ENCODE measurements around the gene NDUFA1. TPM values are rescaled to one million over a fixed set of nuclear protein-coding genes. Genes with fewer than 3 reads are reported as not detected.
A peak's percentile ranks its signal among the peaks of the same experiment; 100 is the strongest.
"Not testable (repeated sequence)": the region's sequence is repeated elsewhere in the genome, so short reads cannot be mapped to it uniquely, and the experiment has no call there.

Gene NDUFA1
- 82.6 and 84.4 TPM in 2 replicates for total RNA-seq

DNA sequence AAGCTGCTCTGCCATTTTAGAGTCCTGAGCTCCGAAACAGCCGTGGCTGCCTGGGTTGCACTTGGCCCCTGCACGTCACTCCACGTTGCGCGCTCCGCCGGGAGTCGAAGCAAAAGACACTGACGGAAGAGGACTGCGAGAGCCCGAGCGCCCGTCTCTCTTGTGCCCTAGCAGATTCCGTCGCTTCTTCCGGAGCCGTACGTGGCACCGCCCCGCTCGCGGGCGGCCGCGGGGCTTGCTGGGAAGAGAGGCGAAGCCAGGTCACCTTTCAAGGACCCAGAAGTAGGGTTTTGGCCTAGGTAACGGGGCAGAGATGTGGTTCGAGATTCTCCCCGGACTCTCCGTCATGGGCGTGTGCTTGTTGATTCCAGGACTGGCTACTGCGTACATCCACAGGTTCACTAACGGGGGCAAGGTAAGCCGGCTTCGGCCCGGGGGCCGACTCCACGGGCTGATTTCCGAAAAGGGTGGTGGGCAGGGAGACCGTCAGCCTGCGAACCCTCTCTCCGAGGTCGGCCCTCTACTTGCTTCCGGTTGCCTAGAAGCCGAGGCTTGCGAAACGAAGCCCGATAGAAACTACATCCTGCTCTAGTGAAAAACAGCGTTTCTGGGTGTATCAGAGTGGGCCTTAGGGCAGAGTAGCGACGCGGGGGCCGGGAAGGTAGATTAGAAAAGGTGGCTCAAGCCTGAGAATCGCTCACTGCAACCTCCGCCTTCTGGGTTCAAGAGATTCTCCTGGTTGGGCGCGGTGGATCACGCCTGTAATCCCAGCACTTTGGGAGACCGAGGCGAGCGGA is at the start of gene NDUFA1, which contains the start of gene RNF113A:
TSS of gene NDUFA1 (plus strand) at position 234 of the 797 bp plus-strand sequence. CDS start at position 314, 80 bp downstream.
TSS of gene RNF113A (minus strand) at position 135 of the 797 bp plus-strand sequence. CDS start at position 15, 120 bp downstream.
- intact Hi-C loops (cut with micrococcal nuclease) = loop anchor here (1.0 to 5.0 kb wide), 4 partner anchors 18 to 184 kb away; partner anchors contain the start of genes NKAP and RPL39
- H3K9me3 Mint-ChIP-seq = no peaks in the 10 kb centered on the region
- peaks cover 31% of the 10 kb centered on the region for H3K36me3 Mint-ChIP-seq (ENCODE audit: low read depth)
- peak within 1 kb of the TSS; percentile 96 for H3K4me3 Mint-ChIP-seq (ENCODE audit: low read depth)
- H3K4me1 Mint-ChIP-seq (ENCODE audit: low read depth) = peaks cover 5% of the 10 kb centered on the region
- peak; percentile 84 for DNase-seq (ENCODE audit: low spot score)
- H3K27me3 Mint-ChIP-seq (ENCODE audit: low read depth) = no peaks in the 10 kb centered on the region
- H3K27ac Mint-ChIP-seq = peak within 1 kb of the TSS; percentile 99

DNA sequence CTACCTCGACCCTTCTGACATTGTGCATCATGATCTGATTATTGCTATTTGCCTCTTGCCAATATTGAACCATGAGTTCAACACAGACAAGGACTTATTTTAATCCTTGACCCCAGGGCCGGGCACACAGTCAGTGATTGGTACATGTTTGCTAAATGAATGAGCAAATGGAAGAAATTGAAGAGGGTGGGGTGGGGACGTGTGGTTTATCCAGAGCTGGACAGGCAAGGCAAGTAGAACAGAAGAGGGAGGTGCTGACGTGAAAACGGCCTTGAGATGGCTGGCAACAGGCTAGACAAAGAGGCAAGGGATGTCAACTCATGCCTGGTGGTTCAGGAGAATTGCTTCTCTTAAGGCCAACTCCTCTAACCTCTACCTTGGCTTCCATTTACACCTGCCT is 47.4 kb upstream of the NDUFA1 start:
- H3K9me3 Mint-ChIP-seq; H3K4me3 Mint-ChIP-seq (ENCODE audit: low read depth): not testable (repeated sequence)

DNA sequence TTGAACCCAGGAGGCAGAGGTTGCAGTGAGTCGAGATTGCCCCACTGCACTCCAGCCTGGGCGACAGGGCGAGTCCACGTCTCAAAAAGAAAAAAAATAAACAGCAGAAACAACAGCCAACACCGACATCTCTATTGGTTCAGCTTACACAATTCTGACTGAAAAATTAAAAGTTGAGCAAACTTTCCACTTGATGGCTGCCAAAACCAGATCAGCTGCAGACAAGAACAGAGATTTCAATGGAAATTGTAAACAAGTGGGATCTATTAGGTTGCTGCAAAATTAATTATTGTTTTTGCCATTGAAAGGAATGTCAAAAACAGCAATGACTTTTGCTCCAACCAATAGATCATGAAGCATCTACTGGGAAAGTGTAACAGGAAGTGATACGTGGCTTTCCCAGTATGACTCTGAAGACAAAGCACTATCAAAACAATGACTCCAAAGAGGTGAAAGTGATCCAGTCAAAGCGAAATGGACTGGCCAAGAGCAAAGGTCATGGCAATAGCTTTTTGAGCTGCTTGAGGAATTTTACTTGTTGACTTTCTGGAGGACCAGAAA is 45.2 kb upstream of the NDUFA1 start:
- Mint-ChIP-seq H3K4me1 (ENCODE audit: low read depth) (peaks cover 11% of the 10 kb centered on the region), H3K27me3 (ENCODE audit: low read depth) (no peaks in the 10 kb centered on the region), H3K4me3 (ENCODE audit: low read depth) (no peak overlapping the region), H3K36me3 (ENCODE audit: low read depth) (peaks cover 23% of the 10 kb centered on the region), H3K9me3 (no peaks in the 10 kb centered on the region), H3K27ac (no peak overlapping the region)
- intact Hi-C loops (cut with micrococcal nuclease) = loop anchor here (5.0 kb wide), 1 partner anchor 34 kb away; the partner anchor contains the start of gene RPL39
- no peak for DNase-seq (ENCODE audit: low spot score)

More for the DNA sequence above, 47.4 kb upstream of the NDUFA1 start:
- intact Hi-C loops (cut with micrococcal nuclease); H3K36me3 Mint-ChIP-seq (ENCODE audit: low read depth); H3K27ac Mint-ChIP-seq; H3K27me3 Mint-ChIP-seq (ENCODE audit: low read depth); DNase-seq (ENCODE audit: low spot score): not testable (repeated sequence)
- peaks cover 11% of the 10 kb centered on the region for H3K4me1 Mint-ChIP-seq (ENCODE audit: low read depth)

DNA sequence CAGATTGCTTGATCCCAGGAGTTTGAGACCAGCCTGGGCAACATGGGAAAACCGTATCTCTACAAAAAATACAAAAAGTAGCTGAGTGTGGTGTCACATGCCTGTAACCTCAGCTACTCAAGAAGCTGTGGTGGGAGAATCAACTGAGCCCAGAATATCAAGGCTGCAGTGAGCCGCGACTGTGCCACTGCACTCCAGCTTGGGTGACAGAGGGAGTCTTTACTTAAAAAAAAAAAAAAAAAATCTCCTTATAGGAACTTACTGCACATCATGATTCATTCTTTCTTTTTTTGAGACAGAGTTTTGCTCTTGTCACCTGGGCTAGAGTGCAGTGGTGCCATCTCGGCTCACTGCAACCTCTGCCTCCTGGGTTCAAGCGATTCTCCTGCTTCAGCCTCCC is 43.2 kb upstream of the NDUFA1 start:
- intact Hi-C loops (cut with micrococcal nuclease) = loop anchor here (5.0 kb wide), 1 partner anchor 36 kb away; the partner anchor contains the start of gene RPL39
- Mint-ChIP-seq H3K27me3 (ENCODE audit: low read depth) (no peaks in the 10 kb centered on the region), H3K4me3 (ENCODE audit: low read depth) (no peak overlapping the region), H3K4me1 (ENCODE audit: low read depth) (peaks cover 5% of the 10 kb centered on the region), H3K27ac (no peak overlapping the region), H3K9me3 (no peaks in the 10 kb centered on the region), H3K36me3 (ENCODE audit: low read depth) (peaks cover 30% of the 10 kb centered on the region)
- no peak for DNase-seq (ENCODE audit: low spot score)

DNA sequence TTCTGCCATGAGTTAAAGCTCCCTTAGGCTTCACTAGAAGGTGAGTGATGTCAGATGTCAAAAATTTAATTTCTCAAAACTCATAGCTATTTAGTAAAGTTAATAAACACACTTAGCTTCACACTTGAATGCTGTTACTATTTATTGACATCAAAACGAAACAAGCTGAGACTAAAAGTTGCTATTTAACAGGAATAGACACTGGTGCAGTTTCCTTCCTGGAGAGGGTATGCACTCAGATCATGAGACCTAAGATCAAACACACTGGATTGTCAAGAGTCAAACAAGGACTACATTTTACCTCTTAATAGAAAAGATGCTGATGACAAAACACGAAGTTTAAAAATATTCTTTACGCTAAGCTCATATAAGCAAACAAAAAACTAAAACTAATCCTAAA is 37.7 kb upstream of the NDUFA1 start:
- no peaks in the 10 kb centered on the region for H3K4me1 Mint-ChIP-seq (ENCODE audit: low read depth)
- DNase-seq (ENCODE audit: low spot score) = no peak
- no peaks in the 10 kb centered on the region for H3K9me3 Mint-ChIP-seq
- no peaks in the 10 kb centered on the region for H3K27me3 Mint-ChIP-seq (ENCODE audit: low read depth)
- intact Hi-C loops (cut with micrococcal nuclease) = no loop called here
- no peak overlapping the region for H3K27ac Mint-ChIP-seq
- H3K36me3 Mint-ChIP-seq (ENCODE audit: low read depth) = peaks cover 65% of the 10 kb centered on the region
- no peak overlapping the region for H3K4me3 Mint-ChIP-seq (ENCODE audit: low read depth)

DNA sequence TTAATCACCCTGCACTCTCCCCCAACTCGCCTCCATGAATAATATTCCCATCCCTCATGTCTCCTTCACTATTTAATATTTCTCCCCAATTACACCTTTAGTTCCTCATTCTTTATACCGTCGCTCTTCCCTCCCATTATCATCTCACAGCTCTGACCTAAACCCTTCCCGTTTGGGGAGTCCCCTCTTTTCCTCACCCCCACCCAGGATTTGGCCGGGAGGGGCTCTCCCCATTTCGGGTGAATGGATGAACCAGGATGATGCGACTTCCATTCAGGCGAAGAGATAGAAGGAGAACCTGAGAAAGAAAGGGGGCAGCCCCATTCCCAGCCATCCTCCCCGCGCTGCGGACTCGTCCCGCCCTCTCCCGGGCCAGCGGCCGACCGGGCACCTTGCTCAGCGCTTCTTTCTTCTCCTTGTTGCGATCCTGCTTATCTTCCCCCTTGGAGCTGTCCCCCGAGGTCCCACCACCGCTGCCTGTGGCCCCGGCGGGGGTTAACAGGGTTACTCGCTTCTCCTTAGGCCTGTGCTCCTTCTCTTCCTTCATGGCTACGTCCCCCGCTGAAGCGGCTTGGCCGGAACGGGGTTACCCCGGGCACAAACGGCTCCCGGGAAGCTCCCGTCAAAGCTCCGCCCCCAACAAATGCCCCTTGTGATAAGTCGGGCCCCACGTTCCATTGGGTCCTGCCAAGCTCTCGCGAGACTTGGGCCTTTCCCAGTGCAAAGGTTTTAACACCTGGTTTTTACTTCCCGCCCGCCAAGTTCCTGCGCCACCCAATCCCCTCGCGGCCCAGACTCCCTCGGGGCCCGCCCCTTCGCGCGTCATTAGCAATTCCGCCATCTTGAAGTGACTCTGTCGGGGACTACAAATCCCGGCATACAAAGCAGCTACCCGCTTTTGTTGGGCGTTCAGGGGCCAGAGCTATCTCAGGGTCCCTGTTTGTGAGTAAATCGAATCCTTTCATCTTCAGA is 19.0 kb upstream of the NDUFA1 start, which contains the start of gene UPF3B:
TSS of gene UPF3B (minus strand) at position 582 of the 972 bp plus-strand sequence. CDS start at position 547, 35 bp downstream.
- DNase-seq (ENCODE audit: low spot score) = peak; percentile 92
- no peaks in the 10 kb centered on the region for H3K9me3 Mint-ChIP-seq
- peak within 1 kb of the TSS; percentile 96 for H3K4me3 Mint-ChIP-seq (ENCODE audit: low read depth)
- peaks cover 27% of the 10 kb centered on the region for H3K36me3 Mint-ChIP-seq (ENCODE audit: low read depth)
- H3K27ac Mint-ChIP-seq = peak within 1 kb of the TSS; percentile 95
- peaks cover 4% of the 10 kb centered on the region for H3K4me1 Mint-ChIP-seq (ENCODE audit: low read depth)
- intact Hi-C loops (cut with micrococcal nuclease) = loop anchor here (1.0 kb wide), 2 partner anchors 19 to 61 kb away; partner anchors contain the start of genes NDUFA1, RNF113A and RPL39
- H3K27me3 Mint-ChIP-seq (ENCODE audit: low read depth) = no peaks in the 10 kb centered on the region

DNA sequence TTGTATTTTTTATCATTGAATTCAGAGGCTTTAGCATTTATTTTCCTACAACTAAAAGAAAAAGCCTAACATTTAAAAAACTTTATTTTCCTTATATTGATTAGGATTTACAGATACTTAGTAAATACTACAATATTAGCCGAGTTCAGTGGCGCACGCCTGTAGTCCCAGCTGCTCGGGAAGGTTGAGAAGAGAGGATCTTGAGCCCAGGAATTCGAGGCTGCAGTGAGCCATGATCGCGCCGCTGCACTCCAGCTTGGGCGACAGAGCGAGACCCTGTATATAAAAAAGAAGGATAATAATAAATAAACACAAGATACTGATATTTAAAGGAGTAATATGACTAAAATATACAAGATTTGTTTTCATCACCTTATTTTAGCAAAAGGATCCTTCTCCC is 18.2 kb upstream of the NDUFA1 start:
- no peak for DNase-seq (ENCODE audit: low spot score)
- H3K4me3 Mint-ChIP-seq (ENCODE audit: low read depth) = no peak overlapping the region
- intact Hi-C loops (cut with micrococcal nuclease) = loop anchor here (1.0 kb wide), 2 partner anchors 18 to 62 kb away; partner anchors contain the start of genes NDUFA1, RNF113A and RPL39
- H3K27me3 Mint-ChIP-seq (ENCODE audit: low read depth) = no peaks in the 10 kb centered on the region
- H3K4me1 Mint-ChIP-seq (ENCODE audit: low read depth) = peaks cover 7% of the 10 kb centered on the region
- H3K36me3 Mint-ChIP-seq (ENCODE audit: low read depth) = peaks cover 24% of the 10 kb centered on the region
- H3K9me3 Mint-ChIP-seq = no peaks in the 10 kb centered on the region
- peak overlapping the region; percentile 95 for H3K27ac Mint-ChIP-seq

DNA sequence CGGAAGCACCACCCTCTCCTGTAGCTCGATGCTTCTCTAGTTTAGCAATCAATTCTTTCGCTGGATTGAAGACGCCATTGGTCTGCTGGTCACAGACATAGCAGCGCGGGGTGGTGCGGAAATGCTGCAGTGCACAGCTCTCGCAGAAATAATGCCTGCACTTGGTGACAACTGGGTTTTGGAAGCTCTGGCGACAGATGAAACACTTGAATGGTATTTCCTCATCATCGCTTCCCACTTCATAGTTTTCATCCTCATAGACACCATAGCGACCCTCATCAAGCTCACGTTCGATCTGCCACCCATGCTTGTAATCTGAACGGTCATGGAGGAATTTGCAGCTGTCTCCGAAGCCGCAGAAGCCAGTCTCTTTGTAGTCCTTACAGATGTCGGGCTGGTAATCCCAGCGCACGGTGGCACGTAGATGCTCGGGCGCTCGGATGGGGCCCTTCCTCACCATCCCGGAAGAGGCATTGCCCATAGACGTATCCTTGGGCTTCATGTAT is 953 bp upstream of the NDUFA1 start:
- no peak for DNase-seq (ENCODE audit: low spot score)
- H3K9me3 Mint-ChIP-seq = no peaks in the 10 kb centered on the region
- H3K27ac Mint-ChIP-seq = peak overlapping the region; percentile 99
- H3K4me1 Mint-ChIP-seq (ENCODE audit: low read depth) = peaks cover 5% of the 10 kb centered on the region
- no peaks in the 10 kb centered on the region for H3K27me3 Mint-ChIP-seq (ENCODE audit: low read depth)
- intact Hi-C loops (cut with micrococcal nuclease) = loop anchor here (1.0 to 5.0 kb wide), 4 partner anchors 17 to 183 kb away; partner anchors contain the start of genes NKAP and RPL39
- peaks cover 25% of the 10 kb centered on the region for H3K36me3 Mint-ChIP-seq (ENCODE audit: low read depth)
- H3K4me3 Mint-ChIP-seq (ENCODE audit: low read depth) = peak overlapping the region; percentile 96

DNA sequence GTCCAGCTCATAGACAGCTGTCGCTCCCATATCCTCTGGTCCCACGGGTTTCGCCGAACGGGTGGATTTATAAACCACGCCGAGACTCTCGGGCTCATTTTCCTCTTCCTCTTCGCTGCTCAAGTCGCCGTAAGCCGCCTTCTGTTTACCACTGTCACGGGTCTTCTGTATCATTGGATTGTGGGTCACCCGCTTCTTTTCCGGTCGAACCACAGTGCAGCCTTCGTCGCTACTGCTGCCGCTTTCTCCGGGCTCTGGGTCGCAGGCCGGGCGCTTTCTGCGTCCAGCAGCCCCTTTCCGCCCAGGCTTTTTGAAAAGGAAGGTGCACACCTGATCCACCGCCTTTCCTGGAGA is 410 bp upstream of the NDUFA1 start:
- H3K4me3 Mint-ChIP-seq (ENCODE audit: low read depth) = peak overlapping the region; percentile 96
- H3K4me1 Mint-ChIP-seq (ENCODE audit: low read depth) = peaks cover 5% of the 10 kb centered on the region
- no peaks in the 10 kb centered on the region for H3K9me3 Mint-ChIP-seq
- DNase-seq (ENCODE audit: low spot score) = no peak
- intact Hi-C loops (cut with micrococcal nuclease) = loop anchor here (1.0 to 5.0 kb wide), 4 partner anchors 18 to 184 kb away; partner anchors contain the start of genes NKAP and RPL39
- H3K27me3 Mint-ChIP-seq (ENCODE audit: low read depth) = no peaks in the 10 kb centered on the region
- peak overlapping the region; percentile 99 for H3K27ac Mint-ChIP-seq
- peaks cover 29% of the 10 kb centered on the region for H3K36me3 Mint-ChIP-seq (ENCODE audit: low read depth)

DNA sequence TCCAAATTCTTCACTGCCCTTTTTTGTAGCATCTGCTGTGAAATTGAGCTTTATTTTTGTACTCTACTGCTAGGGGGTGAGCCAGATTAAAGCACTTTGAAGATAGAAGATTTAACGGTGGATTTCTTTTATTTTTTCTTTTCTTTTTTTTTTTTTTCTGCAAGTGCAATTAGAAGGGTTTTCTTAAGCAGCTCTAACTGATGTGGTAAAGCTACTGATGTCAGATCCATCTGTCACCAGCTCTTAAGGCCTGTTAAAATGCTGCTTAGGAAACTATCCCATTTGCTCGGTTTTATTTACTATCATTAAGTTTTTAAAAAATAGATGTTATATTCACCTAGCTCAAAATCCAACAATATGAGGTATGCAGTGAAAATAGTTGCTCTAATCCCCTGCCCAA is 7.1 kb downstream of the NDUFA1 start:
- no peak for DNase-seq (ENCODE audit: low spot score)
- intact Hi-C loops (cut with micrococcal nuclease) = no loop called here
- no peak overlapping the region for H3K4me3 Mint-ChIP-seq (ENCODE audit: low read depth)
- H3K9me3 Mint-ChIP-seq = no peaks in the 10 kb centered on the region
- peaks cover 9% of the 10 kb centered on the region for H3K4me1 Mint-ChIP-seq (ENCODE audit: low read depth)
- H3K36me3 Mint-ChIP-seq (ENCODE audit: low read depth) = peaks cover 22% of the 10 kb centered on the region
- no peak overlapping the region for H3K27ac Mint-ChIP-seq
- no peaks in the 10 kb centered on the region for H3K27me3 Mint-ChIP-seq (ENCODE audit: low read depth)

DNA sequence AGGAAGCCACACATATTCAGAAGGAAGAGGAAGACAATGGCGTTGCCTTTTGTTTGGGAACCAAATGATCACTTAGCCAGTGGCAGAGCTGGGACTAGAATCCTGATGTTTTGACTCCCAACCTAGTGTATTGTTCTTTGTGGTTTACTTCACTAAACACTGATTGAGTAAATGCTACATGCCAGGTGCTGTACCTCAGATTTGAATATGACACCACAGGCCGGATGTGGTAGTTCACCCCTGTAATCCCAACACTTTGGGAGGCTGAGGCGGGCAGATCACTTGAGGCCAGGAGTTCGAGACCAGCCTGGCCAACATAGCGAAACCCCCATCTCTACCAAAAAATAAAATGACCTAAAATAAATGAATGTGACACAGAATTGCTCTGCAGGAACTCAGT is 8.4 kb downstream of the NDUFA1 start:
- no peak for DNase-seq (ENCODE audit: low spot score)
- peaks cover 9% of the 10 kb centered on the region for H3K4me1 Mint-ChIP-seq (ENCODE audit: low read depth)
- H3K27ac Mint-ChIP-seq = peak overlapping the region; percentile 6
- no peaks in the 10 kb centered on the region for H3K27me3 Mint-ChIP-seq (ENCODE audit: low read depth)
- no peaks in the 10 kb centered on the region for H3K9me3 Mint-ChIP-seq
- H3K36me3 Mint-ChIP-seq (ENCODE audit: low read depth) = peaks cover 20% of the 10 kb centered on the region
- no peak overlapping the region for H3K4me3 Mint-ChIP-seq (ENCODE audit: low read depth)
- intact Hi-C loops (cut with micrococcal nuclease) = loop anchor here (10.0 kb wide), 1 partner anchor 395 kb away; no protein-coding TSS in a partner anchor
